NCI-H2227 (cell line): ENCODE results near the gene GOLGA8H.
"Not testable (repeated sequence)": the region's sequence is repeated elsewhere in the genome, so short reads cannot be mapped to it uniquely, and the experiment has no call there.

Source experiments
- DNase-seq: peaks from one replicate; lab custom pipeline; 2025; ENCODE audit not compliant: unreplicated experiment; lab: John Stamatoyannopoulos, UW

GOLGA8H gene, protein sequence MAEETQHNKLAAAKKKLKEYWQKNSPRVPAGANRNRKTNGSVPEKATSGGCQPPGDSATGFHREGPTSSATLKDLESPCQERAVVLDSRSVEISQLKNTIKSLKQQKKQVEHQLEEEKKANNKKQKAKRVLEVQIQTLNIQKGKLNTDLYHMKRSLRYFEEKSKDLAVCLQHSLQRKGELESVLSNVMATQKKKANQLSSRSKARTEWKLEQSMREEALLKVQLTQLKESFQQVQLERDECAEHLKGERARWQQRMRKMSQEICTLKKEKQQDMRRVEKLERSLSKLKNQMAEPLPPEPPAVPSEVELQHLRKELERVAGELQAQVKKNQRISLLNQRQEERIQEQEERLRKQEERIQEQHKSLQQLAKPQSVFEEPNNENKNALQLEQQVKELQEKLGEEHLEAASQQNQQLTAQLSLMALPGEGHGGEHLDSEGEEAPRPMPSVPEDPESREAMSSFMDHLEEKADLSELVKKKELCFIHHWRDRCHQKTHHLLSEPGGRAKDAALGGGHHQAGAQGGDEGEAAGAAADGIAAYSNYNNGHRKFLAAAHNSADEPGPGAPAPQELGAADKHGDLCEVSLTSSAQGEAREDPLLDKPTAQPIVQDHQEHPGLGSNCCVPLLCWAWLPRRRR

GRCh38 chr15:30603796-30604195 is at the start of gene GOLGA8H:
TSS of gene GOLGA8H (plus strand) at chr15:30604028. CDS start at chr15:30604126, 98 bp downstream.
- DNase-seq: not testable (repeated sequence)

- not testable (repeated sequence) for DNase-seq
Measured at GRCh38 chr15:30566949-30567348, 36.9 kb upstream of the GOLGA8H start.

- DNase-seq: not testable (repeated sequence)
Measured at GRCh38 chr15:30573012-30573491, 30.8 kb upstream of the GOLGA8H start.

GRCh38 chr15:30579394-30579970 is 24.3 kb upstream of the GOLGA8H start:
- DNase-seq: not testable (repeated sequence)

DNA sequence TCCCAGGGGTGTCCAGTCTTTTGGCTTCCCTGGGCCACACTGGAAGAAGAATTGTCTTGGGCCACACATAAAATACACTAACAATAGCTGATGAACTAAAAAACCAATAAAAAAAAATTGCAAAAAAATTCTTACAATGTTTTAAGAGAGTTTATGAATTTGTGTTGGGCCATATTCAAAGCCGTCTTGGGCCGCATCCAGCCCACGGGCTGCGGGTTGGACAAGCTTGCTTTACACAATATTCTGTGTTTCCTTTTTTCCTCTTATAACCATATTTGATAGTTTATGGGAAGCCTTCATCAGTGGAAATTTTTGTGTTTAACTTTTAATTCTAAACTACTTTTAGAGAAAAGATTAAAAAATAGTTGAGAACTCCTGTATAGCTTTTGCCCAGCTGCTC is 23.1 kb upstream of the GOLGA8H start:
- not testable (repeated sequence) for DNase-seq

DNA sequence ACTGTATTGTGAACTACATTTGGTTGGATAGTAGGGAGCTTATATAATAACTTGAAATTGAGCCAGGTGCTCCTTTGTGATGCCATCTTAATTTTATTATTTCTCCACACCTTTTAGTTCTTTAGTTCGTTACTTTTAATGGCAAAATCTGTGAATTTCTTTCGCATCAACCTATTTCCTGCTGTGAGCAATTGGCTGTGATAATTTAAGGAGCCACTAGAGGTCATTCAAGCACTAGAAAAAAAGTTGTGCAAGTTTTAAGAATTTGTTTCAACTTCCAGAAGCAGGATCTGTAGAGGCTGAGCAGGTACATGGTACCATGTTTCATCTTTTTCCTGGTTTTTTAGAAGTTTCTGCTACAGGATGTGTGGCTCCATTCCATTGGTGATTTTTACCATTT is 4.9 kb upstream of the GOLGA8H start:
- not testable (repeated sequence) for DNase-seq

- not testable (repeated sequence) for DNase-seq
Measured at GRCh38 chr15:30612271-30612670, 8.4 kb downstream of the GOLGA8H start.

- not testable (repeated sequence) for DNase-seq
Measured at GRCh38 chr15:30621342-30621741, 17.5 kb downstream of the GOLGA8H start.

DNA sequence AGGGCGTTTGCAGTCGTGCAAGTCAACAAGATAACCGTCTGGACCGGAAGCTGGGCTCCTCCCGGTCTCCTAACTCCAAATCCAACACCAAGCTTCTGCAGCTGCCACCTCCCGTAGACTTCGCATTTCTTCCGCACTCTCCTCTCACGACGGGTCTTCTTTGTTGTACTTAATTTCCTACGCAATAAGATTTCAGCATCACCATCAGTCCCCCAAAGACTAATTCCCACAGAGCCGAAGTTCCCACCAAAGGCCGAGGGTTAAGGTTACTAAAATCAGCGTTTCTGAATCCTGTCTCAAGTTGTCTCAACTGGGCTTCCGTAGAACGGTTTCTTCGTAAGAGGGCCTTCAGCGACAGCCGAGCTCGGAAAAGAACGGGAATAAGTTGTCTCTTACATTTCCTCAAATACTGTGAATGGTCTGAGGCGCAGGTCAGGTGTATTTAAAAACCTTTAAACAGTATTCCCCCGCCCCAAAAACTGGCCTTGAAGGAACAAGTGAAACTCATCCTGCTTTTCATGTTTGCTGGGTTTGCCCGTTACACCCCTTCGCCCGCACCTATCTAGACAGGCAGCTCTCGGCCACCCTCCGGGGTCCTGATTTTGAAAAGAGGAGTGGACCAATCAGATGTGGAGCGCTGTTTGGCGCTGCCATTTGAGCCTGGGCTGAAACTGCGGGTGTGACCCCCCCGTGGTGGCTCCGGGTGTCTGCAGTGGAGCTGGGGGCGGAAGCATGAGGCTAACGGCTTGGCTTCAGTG is 21.8 kb downstream of the GOLGA8H start, which contains the start of gene ARHGAP11B:
ARHGAP11B (plus strand) TSS at position 693 of the 758 bp plus-strand sequence.
- DNase-seq: not testable (repeated sequence)

DNA sequence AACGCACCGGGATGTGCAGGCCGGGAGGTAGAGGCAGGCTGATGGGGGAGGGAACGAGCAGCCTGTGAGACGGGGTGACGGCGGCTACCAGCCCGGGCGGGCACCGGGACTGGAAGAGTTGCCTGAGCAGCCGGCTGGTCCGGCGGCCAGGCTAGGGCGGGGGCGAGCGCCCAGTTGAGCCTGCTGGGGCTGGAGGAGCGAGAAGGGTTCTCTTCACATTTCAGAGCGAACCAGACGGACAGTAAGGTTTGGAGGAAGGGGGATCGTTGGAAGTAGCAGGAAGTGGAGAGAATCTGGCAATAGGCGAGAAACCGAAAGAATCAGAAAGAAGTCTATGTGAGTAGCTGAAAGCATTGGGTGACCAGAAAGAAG is 22.4 kb downstream of the GOLGA8H start:
- not testable (repeated sequence) for DNase-seq

DNA sequence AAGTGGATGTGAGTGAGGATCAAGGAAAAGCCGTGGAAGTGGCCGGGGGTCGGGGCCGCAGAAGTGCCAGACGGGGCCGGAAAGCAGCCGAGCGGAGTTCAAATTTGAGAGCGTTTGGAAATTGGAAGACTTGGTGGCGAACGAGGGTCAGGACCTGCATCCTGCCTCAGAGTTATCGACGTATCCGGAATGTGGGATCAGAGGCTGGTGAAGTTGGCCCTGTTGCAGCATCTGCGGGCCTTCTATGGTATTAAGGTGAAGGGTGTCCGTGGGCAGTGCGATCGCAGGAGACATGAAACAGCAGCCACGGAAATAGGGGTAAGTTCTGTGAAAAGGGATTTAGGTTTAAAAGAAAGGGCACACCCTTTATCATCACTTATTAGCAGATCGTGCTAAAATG is 22.8 kb downstream of the GOLGA8H start:
- not testable (repeated sequence) for DNase-seq

DNA sequence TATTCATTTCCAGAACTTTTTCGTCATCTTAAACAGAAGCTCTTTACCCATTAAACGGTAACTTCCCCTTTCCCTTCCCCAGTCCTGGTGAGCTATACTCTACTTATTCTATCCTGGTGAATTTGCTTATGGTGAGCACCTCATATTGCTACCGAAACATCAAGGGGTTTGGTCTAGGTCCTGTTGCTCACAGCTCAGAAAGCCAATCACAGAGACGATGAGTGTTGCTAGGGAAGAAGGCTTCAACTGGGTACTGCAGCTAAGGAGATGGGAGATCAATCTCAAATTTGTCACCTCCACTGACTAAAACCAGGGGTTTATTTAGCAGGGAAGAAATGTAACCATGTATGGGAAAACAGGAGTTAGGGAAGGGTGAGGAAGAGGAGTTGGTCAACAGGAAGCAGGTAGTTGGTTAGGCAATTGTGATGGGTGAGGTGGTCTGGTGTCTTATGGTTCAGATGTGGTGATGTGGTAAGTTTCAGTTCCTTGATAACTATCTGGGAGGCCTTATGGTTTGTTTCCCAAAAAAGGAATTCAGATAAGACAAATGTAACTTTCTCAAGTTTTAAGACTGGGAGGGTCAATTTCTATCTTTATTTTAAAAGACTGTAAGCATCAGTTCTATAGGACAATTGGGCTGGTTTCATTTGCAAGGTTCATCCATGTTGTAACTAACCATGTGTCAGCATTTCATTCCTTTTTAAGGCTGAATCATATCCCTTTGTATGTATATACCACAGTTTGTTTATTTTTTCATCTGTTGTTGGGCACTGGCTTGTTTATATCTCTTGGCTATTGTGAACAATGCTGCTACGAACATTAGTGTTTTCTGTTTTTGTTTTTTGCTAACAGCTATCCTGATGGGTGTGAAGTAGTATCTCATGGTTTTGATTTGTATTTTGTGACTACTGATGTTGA is 46.4 kb downstream of the GOLGA8H start:
- no peak for DNase-seq

DNA sequence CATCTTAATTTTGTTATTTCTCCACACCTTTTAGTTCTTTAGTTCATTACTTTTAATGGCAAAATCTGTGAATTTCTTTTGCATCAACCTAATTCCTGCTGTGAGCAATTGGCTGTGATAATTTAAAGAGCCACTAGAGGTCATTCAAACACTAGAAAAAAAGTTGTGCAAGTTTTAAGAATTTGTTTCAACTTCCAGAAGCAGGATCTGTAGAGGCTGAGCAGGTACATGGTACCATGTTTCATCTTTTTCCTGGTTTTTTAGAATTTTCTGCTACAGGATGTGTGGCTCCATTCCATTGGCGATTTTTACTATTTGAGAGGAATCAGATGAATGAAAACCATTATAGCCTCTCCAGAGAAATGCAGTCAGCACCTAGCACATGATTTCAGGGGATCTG is 57.3 kb downstream of the GOLGA8H start:
- peak; percentile 2 for DNase-seq
